SH-SY5Y (cell line): Measurements from ENCODE around the gene CYB5RL.

Experiments used
- GATA2 ChIP-seq: IDR thresholded peaks from 2 replicates; pipeline ENCODE4 v1.6.1; 2011; ENCODE audit warnings: mild to moderate bottlenecking, low read depth, low read length
- GATA3 ChIP-seq: IDR thresholded peaks from 2 replicates; pipeline ENCODE4 v1.6.1; 2011; ENCODE audit warnings: low read depth, mild to moderate bottlenecking, low read length, moderate library complexity

- TF ChIP-seq GATA2 (no peak), GATA3 (no peak)
Observed at GRCh38 chr1:54243022-54243421, 43.2 kb upstream of the CYB5RL start.
